Activated naive CD4-positive, alpha-beta T cell treated with anti-CD3 and anti-CD28 coated beads for 36 hours (primary cell): ENCODE data around the gene SLC47A2. TPM values are rescaled to one million over a fixed set of nuclear protein-coding genes. Genes with fewer than 3 reads are reported as not detected.

Source experiments
- CTCF ChIA-PET: fragments of 350-600 bp; sonication (Branson Sonifier 250); formaldehyde crosslinking; loops from one replicate; lab custom pipeline; 2021; ENCODE audit warnings: antibody characterized with exemption; lab: Charles Lee
- DNase-seq: peaks from one replicate; pipeline ENCODE4 v3.0.0-alpha.2; 2020
- H3K27ac Mint-ChIP-seq: one replicate; pipeline ENCODE4 v1.8.0; 2021; ENCODE audit warnings: mild to moderate bottlenecking, mixed read lengths
- H3K27me3 Mint-ChIP-seq: one replicate; pipeline ENCODE4 v1.8.0; 2021; ENCODE audit warnings: low read depth, mixed read lengths
- H3K36me3 Mint-ChIP-seq: one replicate; pipeline ENCODE4 v1.8.0; 2021; ENCODE audit warnings: low read depth, mixed read lengths
- H3K4me1 Mint-ChIP-seq: one replicate; pipeline ENCODE4 v1.8.0; 2021; ENCODE audit warnings: low read depth, mixed read lengths
- H3K4me3 Mint-ChIP-seq: one replicate; pipeline ENCODE4 v1.8.0; 2021; ENCODE audit warnings: mild to moderate bottlenecking, moderate library complexity, mixed read lengths
- H3K9me3 Mint-ChIP-seq: one replicate; pipeline ENCODE4 v1.8.0; 2021; ENCODE audit warnings: mixed read lengths
- intact Hi-C: fragments of 100-400 bp; cut with micrococcal nuclease; formaldehyde crosslinking; loops from one replicate; pipeline ENCODE4 v1.15.1; 2023
- total RNA-seq, 2 experiments: library from RNA; stranded (reverse); gene quantifications; one replicate each; pipeline ENCODE4 v1.2.3, GENCODE V29; 2021

SLC47A2 gene
- total RNA-seq, 2 experiments from 2014 or later: not detected

GRCh38 chr17:19755392-19755791, 39.0 kb upstream of the SLC47A2 start:
- Mint-ChIP-seq H3K4me3 (no peak overlapping the region), H3K27ac (no peak overlapping the region), H3K27me3 (no peaks in the 10 kb centered on the region), H3K36me3 (no peaks in the 10 kb centered on the region), H3K4me1 (peaks cover 3% of the 10 kb centered on the region), H3K9me3 (no peaks in the 10 kb centered on the region)
- DNase-seq: no peak
- intact Hi-C loops: no loop called here
- CTCF ChIA-PET: interaction anchor here (2.0 to 2.2 kb wide), 2 partner anchors 10 to 11 kb away, joined by 7 to 9 read pairs; no protein-coding TSS in a partner anchor

DNA sequence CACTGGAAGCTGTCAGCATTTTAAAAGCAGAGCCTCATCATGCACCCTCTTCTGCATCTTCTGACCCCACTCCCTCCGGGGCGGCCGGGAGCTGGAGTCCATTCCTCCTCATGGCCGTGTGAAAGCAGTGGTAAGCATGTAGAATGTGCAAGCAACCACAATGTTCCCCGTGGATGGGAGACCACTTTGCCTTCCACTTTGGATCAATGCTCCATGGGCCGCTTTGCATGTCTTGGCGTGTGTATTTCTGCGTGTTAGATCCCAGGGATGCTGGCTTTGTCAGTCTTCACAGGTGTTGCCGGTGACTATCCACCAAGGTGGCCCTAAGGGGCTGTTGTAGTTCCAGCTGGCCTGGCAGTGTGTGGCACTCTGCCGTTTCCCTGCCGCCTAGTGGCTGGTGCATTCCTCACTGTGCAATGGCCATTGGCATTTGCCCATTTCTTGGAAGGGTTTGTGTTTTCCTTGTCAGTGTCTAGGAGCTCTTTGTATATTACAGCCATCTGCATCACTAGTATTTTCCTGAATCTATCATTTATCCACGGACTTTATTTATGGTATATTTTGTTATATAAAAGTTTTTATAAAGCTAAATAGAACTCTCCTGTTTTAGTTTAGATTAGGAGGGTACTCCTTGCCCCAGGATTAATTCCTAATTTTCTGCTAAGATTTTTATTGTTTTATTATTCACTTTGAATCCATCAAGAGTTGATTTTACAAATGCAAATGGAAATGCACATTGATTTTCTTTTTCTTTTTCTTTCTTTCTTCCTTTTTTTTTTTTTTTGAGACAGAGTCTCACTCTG, 37.5 kb upstream of the SLC47A2 start:
- Mint-ChIP-seq H3K4me3 (no peak overlapping the region), H3K27ac (no peak overlapping the region), H3K4me1 (peaks cover 6% of the 10 kb centered on the region), H3K9me3 (no peaks in the 10 kb centered on the region), H3K27me3 (peaks cover 4% of the 10 kb centered on the region), H3K36me3 (no peaks in the 10 kb centered on the region)
- CTCF ChIA-PET: interaction anchor here (0.9 to 2.3 kb wide), 3 partner anchors 9 to 13 kb away, joined by 5 to 14 read pairs (median 9); no protein-coding TSS in a partner anchor
- intact Hi-C loops: no loop called here
- no peak for DNase-seq

- Mint-ChIP-seq H3K27ac (no peak overlapping the region), H3K27me3 (peaks cover 4% of the 10 kb centered on the region), H3K9me3 (no peaks in the 10 kb centered on the region), H3K4me1 (peaks cover 6% of the 10 kb centered on the region), H3K36me3 (no peaks in the 10 kb centered on the region), H3K4me3 (no peak overlapping the region)
- DNase-seq: no peak
- CTCF ChIA-PET: interaction anchor here (1.7 to 2.3 kb wide), 2 partner anchors 10 to 14 kb away, joined by 9 to 14 read pairs; no protein-coding TSS in a partner anchor
- intact Hi-C loops: no loop called here
These were observed 36.7 kb upstream of the SLC47A2 start for GRCh38 chr17:19753051-19753509.

- CTCF ChIA-PET: interaction anchor here (2.3 kb wide), 1 partner anchor 10 kb away, joined by 14 read pairs; no protein-coding TSS in a partner anchor
- H3K4me1 Mint-ChIP-seq: peaks cover 6% of the 10 kb centered on the region
- H3K4me3 Mint-ChIP-seq: no peak overlapping the region
- peaks cover 4% of the 10 kb centered on the region for H3K27me3 Mint-ChIP-seq
- intact Hi-C loops: no loop called here
- H3K9me3 Mint-ChIP-seq: no peaks in the 10 kb centered on the region
- H3K36me3 Mint-ChIP-seq: no peaks in the 10 kb centered on the region
- DNase-seq: no peak
- no peak overlapping the region for H3K27ac Mint-ChIP-seq
These were observed 36.0 kb upstream of the SLC47A2 start for GRCh38 chr17:19752216-19753050.

DNA sequence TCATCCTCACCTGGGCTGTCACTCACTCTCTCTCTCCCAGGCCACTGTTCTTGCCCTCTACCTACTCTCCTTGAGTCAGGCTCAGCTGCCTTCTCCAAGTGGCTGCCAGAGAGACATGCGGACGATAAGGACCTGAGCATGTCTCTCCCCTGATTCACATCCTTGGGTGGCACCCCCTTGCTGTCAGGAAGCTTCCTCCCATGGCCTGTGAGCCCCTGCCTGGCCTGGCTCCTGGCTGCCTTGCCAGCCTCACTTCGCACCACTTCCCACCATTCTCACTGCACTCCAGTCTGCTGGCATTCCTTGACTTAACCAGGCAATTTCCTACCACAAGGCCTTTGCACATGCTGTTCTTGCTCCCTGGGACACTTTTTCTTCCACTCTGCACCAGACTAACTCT, 34.5 kb upstream of the SLC47A2 start:
- intact Hi-C loops: no loop called here
- H3K4me3 Mint-ChIP-seq: no peak overlapping the region
- CTCF ChIA-PET: interaction anchor here (1.2 kb wide), 2 partner anchors 11 to 16 kb away, joined by 3 to 4 read pairs; no protein-coding TSS in a partner anchor
- H3K27me3 Mint-ChIP-seq: peaks cover 4% of the 10 kb centered on the region
- DNase-seq: no peak
- peaks cover 6% of the 10 kb centered on the region for H3K4me1 Mint-ChIP-seq
- no peak overlapping the region for H3K27ac Mint-ChIP-seq
- no peaks in the 10 kb centered on the region for H3K9me3 Mint-ChIP-seq
- no peaks in the 10 kb centered on the region for H3K36me3 Mint-ChIP-seq

DNA sequence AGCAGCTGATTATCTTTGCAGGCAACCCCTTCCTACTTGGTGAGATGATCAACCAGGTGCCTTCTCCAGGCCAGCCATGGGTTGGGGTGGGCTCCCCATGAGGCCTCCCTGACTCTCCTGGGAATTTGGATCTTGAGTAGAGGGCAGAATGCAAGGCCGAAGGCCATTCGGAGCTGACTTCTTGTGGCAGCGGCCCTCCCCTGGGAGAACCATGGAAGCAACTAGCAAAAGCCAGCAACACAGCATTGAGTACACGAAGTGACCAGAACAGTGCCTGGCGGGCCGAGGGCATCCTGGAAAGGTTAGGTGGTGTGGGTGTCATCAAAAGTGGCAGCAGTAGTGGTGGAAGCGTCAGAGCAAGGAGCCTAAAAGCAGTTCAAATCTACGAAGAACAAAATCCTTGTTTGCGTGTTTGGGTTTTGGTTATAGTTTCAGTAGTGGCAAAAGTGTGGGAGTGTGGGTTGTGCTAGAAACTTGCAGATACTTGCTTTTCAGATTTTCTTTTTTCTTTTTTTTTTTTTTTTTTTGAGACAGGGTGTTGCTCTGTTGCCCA, 33.7 kb upstream of the SLC47A2 start:
- peaks cover 6% of the 10 kb centered on the region for H3K4me1 Mint-ChIP-seq
- H3K36me3 Mint-ChIP-seq: no peaks in the 10 kb centered on the region
- H3K27me3 Mint-ChIP-seq: peaks cover 4% of the 10 kb centered on the region
- DNase-seq: no peak
- no peak overlapping the region for H3K27ac Mint-ChIP-seq
- CTCF ChIA-PET: interaction anchor here (1.2 to 1.5 kb wide), 2 partner anchors 12 kb away, joined by 3 to 6 read pairs; no protein-coding TSS in a partner anchor
- H3K4me3 Mint-ChIP-seq: no peak overlapping the region
- H3K9me3 Mint-ChIP-seq: no peaks in the 10 kb centered on the region
- intact Hi-C loops: no loop called here

DNA sequence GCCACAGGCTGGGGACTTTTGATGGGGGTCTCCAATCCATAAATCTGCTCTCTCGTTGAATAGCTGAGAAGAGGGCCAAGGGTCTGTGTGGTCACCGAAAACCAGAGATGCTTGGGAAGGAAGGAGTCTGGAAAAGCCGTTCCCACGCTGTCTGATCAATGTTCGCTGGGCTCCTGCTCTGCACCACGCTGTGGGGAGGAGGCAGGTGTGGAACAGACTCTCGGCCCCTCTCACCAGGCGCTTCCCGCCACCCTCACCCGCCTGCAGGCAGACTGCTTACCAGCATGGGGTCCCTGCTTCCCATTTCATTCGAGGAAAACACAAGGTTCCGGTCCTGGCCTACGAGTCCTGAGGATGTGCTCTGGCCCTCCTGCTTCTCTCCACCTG, 32.4 kb upstream of the SLC47A2 start:
- Mint-ChIP-seq H3K4me3 (no peak overlapping the region), H3K27ac (no peak overlapping the region), H3K4me1 (peaks cover 8% of the 10 kb centered on the region), H3K27me3 (peaks cover 4% of the 10 kb centered on the region), H3K9me3 (no peaks in the 10 kb centered on the region), H3K36me3 (no peaks in the 10 kb centered on the region)
- DNase-seq: no peak
- CTCF ChIA-PET: interaction anchor here (0.9 to 1.5 kb wide), 2 partner anchors 13 to 119 kb away, joined by 3 to 6 read pairs; no protein-coding TSS in a partner anchor
- intact Hi-C loops: loop anchor here (5.0 kb wide), 1 partner anchor 101 kb away; the partner anchor contains the start of gene ALDH3A2

- no peak within 1 kb of the TSS for H3K4me3 Mint-ChIP-seq
- peaks cover 8% of the 10 kb centered on the region for H3K4me1 Mint-ChIP-seq
These were observed 31.7 kb upstream of the SLC47A2 start, which contains the start of gene ALDH3A1 for GRCh38 chr17:19747829-19748806. TSS of gene ALDH3A1 (minus strand) at chr17:19748298. CDS start at chr17:19745129, 3,169 bp downstream.

GRCh38 chr17:19747159-19747719, 30.9 kb upstream of the SLC47A2 start:
- peaks cover 4% of the 10 kb centered on the region for H3K27me3 Mint-ChIP-seq
- intact Hi-C loops: loop anchor here (5.0 kb wide), 1 partner anchor 100 kb away; the partner anchor contains the start of gene ALDH3A2
- CTCF ChIA-PET: interaction anchor here (0.6 to 0.7 kb wide), 3 partner anchors 17 to 52 kb away, joined by 3 to 4 read pairs (median 3); no protein-coding TSS in a partner anchor
- H3K9me3 Mint-ChIP-seq: no peaks in the 10 kb centered on the region
- no peaks in the 10 kb centered on the region for H3K36me3 Mint-ChIP-seq
- no peak overlapping the region for H3K4me3 Mint-ChIP-seq
- H3K27ac Mint-ChIP-seq: no peak overlapping the region
- peaks cover 8% of the 10 kb centered on the region for H3K4me1 Mint-ChIP-seq
- DNase-seq: no peak

More at GRCh38 chr17:19747829-19748806, 31.7 kb upstream of the SLC47A2 start, which contains the start of gene ALDH3A1:
- no peaks in the 10 kb centered on the region for H3K9me3 Mint-ChIP-seq
- no peaks in the 10 kb centered on the region for H3K36me3 Mint-ChIP-seq
- DNase-seq: no peak
- intact Hi-C loops: loop anchor here (5.0 kb wide), 1 partner anchor 101 kb away; the partner anchor contains the start of gene ALDH3A2
- peaks cover 4% of the 10 kb centered on the region for H3K27me3 Mint-ChIP-seq
- no peak within 1 kb of the TSS for H3K27ac Mint-ChIP-seq
- CTCF ChIA-PET: interaction anchor here (0.9 to 1.5 kb wide), 2 partner anchors 14 to 119 kb away, joined by 3 to 6 read pairs; no protein-coding TSS in a partner anchor

DNA sequence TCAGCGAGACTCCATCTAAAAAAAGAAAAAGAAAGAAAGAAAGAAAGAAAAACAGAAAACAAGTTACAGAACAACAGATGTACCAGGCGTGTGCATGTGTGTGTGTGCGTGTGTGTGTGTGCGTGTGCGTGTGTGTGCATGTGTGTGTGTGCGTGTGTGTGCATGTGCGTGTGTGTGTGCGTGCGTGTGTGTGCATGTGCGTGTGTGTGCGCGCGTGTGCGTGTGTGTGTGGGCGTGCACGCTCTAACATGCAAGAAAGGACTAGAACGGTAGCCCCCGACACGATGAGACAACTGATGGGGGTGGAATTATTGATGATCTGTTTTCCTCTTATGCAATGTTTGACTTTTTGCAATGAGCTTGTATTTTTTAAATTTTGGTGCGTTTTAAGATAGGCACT, 30.1 kb upstream of the SLC47A2 start:
- CTCF ChIA-PET: interaction anchor here (0.6 to 0.7 kb wide), 3 partner anchors 18 to 51 kb away, joined by 3 to 4 read pairs (median 3); no protein-coding TSS in a partner anchor
- no peaks in the 10 kb centered on the region for H3K36me3 Mint-ChIP-seq
- H3K9me3 Mint-ChIP-seq: no peaks in the 10 kb centered on the region
- no peak overlapping the region for H3K4me3 Mint-ChIP-seq
- no peak overlapping the region for H3K27ac Mint-ChIP-seq
- DNase-seq: no peak
- peaks cover 4% of the 10 kb centered on the region for H3K27me3 Mint-ChIP-seq
- intact Hi-C loops: loop anchor here (5.0 kb wide), 1 partner anchor 99 kb away; the partner anchor contains the start of gene ALDH3A2
- H3K4me1 Mint-ChIP-seq: peaks cover 8% of the 10 kb centered on the region
